K562 (cell line): ENCODE results near the gene LIPT2. TPM values are rescaled to one million over a fixed set of nuclear protein-coding genes. Genes with fewer than 3 reads are reported as not detected.

Source experiments
- AFF1 ChIP-seq, 2 experiments: fragments of 450-650 bp; IDR thresholded peaks; 2 replicates each; pipeline ENCODE4 v1.6.1; 2018; ENCODE audit warnings: mild to moderate bottlenecking in 2 of 2, low read depth in 1 of 2; ENCODE audit not compliant: partially characterized antibody in 2 of 2
- ASH1L ChIP-seq: fragments of 450-650 bp; IDR thresholded peaks from 2 replicates; pipeline ENCODE4 v1.6.1; 2018; ENCODE audit warnings: borderline replicate concordance, mild to moderate bottlenecking, low read depth; ENCODE audit not compliant: partially characterized antibody
- ATF1 ChIP-seq, 2 experiments: fragments of 450-650 bp in 1 of 2; IDR thresholded peaks; 2 replicates each; pipeline ENCODE4 v1.6.1; 2016; ENCODE audit warnings: missing compliant biosample characterization in 1 of 2, missing genetic modification characterization in 1 of 2
- ETV5 ChIP-seq: sonication (generic); formaldehyde crosslinking; IDR thresholded peaks from 2 replicates; pipeline ENCODE4 v1.4.0; 2020; ENCODE audit warnings: low read depth, mild to moderate bottlenecking, missing genetic modification reagents
- FOXA3 ChIP-seq, 2 experiments: fragments of 450-650 bp in 1 of 2; sonication (generic) in 1 of 2; formaldehyde crosslinking; IDR thresholded peaks in 1 of 2; conservative IDR thresholded peaks in 1 of 2; 2 replicates each; pipeline versions ENCODE4 v1.4.0 to v1.8.0; 2020 to 2022; ENCODE audit warnings: mild to moderate bottlenecking in 2 of 2, missing genetic modification reagents in 1 of 2
- GABPA ChIP-seq: fragments of 200-800 bp; sonication (Bioruptor generic); conservative IDR thresholded peaks from 2 replicates; pipeline ENCODE4 v1.6.1; 2016; ENCODE audit warnings: low read depth, missing genetic modification characterization, missing compliant biosample characterization
- HDAC6 ChIP-seq: IDR thresholded peaks from 2 replicates; pipeline ENCODE4 v1.6.1; 2012; ENCODE audit warnings: low read depth, mild to moderate bottlenecking, control low read depth, inconsistent platforms, low read length, moderate library complexity
- HOMEZ ChIP-seq: fragments of 250-450 bp; sonication (Bioruptor Pico); IDR thresholded peaks from 2 replicates; pipeline ENCODE4 v1.4.0; 2020; ENCODE audit warnings: mild to moderate bottlenecking, moderate library complexity
- KLF1 ChIP-seq: fragments of 450-650 bp; IDR thresholded peaks from 2 replicates; pipeline ENCODE4 v1.6.1; 2016; ENCODE audit warnings: missing genetic modification characterization, missing compliant biosample characterization
- MCM2 ChIP-seq: fragments of 450-650 bp; IDR thresholded peaks from 2 replicates; pipeline ENCODE4 v1.6.1; 2017; ENCODE audit warnings: low read depth, mild to moderate bottlenecking
- POLR2AphosphoS5 ChIP-seq: IDR thresholded peaks from 2 replicates; pipeline ENCODE4 v1.6.1; 2011; ENCODE audit warnings: mild to moderate bottlenecking, low read depth, low read length, moderate library complexity; ENCODE audit not compliant: control insufficient read depth, insufficient read depth
- RBM15 ChIP-seq: fragments of 200-400 bp; formaldehyde crosslinking; IDR thresholded peaks from 2 replicates; pipeline ENCODE4 v1.6.1; 2018; ENCODE audit warnings: mild to moderate bottlenecking, low read length, moderate library complexity; ENCODE audit not compliant: insufficient read depth
- RUNX1 ChIP-seq: sonication (generic); IDR thresholded peaks from 2 replicates; pipeline ENCODE4 v1.6.1; 2016; ENCODE audit warnings: antibody characterized with exemption, low read depth
- SMAD1 ChIP-seq: fragments of 150-350 bp; IDR thresholded peaks from 2 replicates; pipeline ENCODE4 v1.6.1; 2014; ENCODE audit warnings: low read length, low read depth; ENCODE audit not compliant: partially characterized antibody
- SMC3 ChIP-seq: conservative IDR thresholded peaks from 2 replicates; pipeline ENCODE4 v1.6.1; 2011; ENCODE audit warnings: low read depth, low read length, improper control_type of control experiment; ENCODE audit not compliant: insufficient read depth
- TBP ChIP-seq: optimal IDR thresholded peaks from 2 replicates; pipeline ENCODE3; 2011; ENCODE audit warnings: low read depth, low read length, improper control_type of control experiment
- THRAP3 ChIP-seq: fragments of 450-650 bp; IDR thresholded peaks from 2 replicates; pipeline ENCODE4 v1.6.1; 2016; ENCODE audit warnings: mild to moderate bottlenecking, inconsistent platforms, borderline replicate concordance
- TRIM28 ChIP-seq: fragments of 450-650 bp; IDR thresholded peaks from 2 replicates; pipeline ENCODE4 v1.6.1; 2017
- ZBTB5 ChIP-seq: fragments of 450-650 bp; IDR thresholded peaks from 2 replicates; pipeline ENCODE4 v1.6.1; 2017; ENCODE audit warnings: antibody characterized with exemption
- ZNF143 ChIP-seq: sonication (generic); formaldehyde crosslinking; IDR thresholded peaks from 2 replicates; pipeline ENCODE4 v1.9.0; 2022; ENCODE audit warnings: mild to moderate bottlenecking, missing genetic modification reagents
- ZNF507 ChIP-seq: conservative IDR thresholded peaks from 2 replicates; pipeline ENCODE4 v1.6.1; 2017; ENCODE audit warnings: missing genetic modification characterization, missing compliant biosample characterization
- ZNF707 ChIP-seq: fragments of 250-450 bp; sonication (Bioruptor Pico); conservative IDR thresholded peaks from 2 replicates; pipeline ENCODE4 v1.8.0; 2022; ENCODE audit warnings: inconsistent platforms, mild to moderate bottlenecking, moderate library complexity
- ZZZ3 ChIP-seq: fragments of 450-650 bp; IDR thresholded peaks from 2 replicates; pipeline ENCODE4 v1.6.1; 2016; ENCODE audit warnings: antibody characterized with exemption, mild to moderate bottlenecking, moderate library complexity
- polyA plus RNA-seq, 8 experiments: library from polyadenylated mRNA; depleted of rRNA in 4 of 8; stranded (reverse) in 5 of 8; unstranded in 3 of 8; fragments of >200 nt; fragmentation: Nextera tagmentation in 2 of 8; fragmentation: Illumina TruSeq in 1 of 8; extraction: Ambion mirVana in 2 of 8; extraction: Trizol in 1 of 8; gene quantifications; 2 replicates each; pipeline versions ENCODE4 v1.2.1 to v1.2.3, GENCODE V29; 2011 to 2014; ENCODE audit warnings: inconsistent platforms in 1 of 8, missing spikeins in 1 of 8
- total RNA-seq, 7 experiments: library from RNA; depleted of rRNA in 6 of 7; stranded (reverse); fragments of >200 nt in 6 of 7; fragmentation: Illumina TruSeq in 2 of 7; extraction: Trizol in 2 of 7; gene quantifications; 2 replicates each; pipeline versions ENCODE4 v1.2.1 to v1.2.3, GENCODE V29; 2011 to 2021; ENCODE audit warnings: low replicate concordance in 1 of 7

Gene LIPT2
- total and polyA plus RNA-seq, 9 of the 15 experiments (the other 6 are each of a cell fraction or from before 2014, with no cell fraction given), result 1.00 to 5.2 (median 3.5) TPM

- TF ChIP-seq GABPA (tag) (no peak), AFF1 (IDR thresholded peaks at IDR 0.05; ENCODE audit: low read depth in 1 of 2, partially characterized antibody in 2 of 2) (no peak), POLR2AphosphoS5 (peak; percentile 64), FOXA3 (CRISPR knock-in tag; conservative IDR thresholded peaks at IDR 0.05 in 1 of 2, IDR thresholded peaks at IDR 0.05 in 1 of 2) (no peak), ZBTB5 (no peak), HOMEZ (CRISPR knock-in tag) (no peak), HDAC6 (no peak), RUNX1 (no peak), ATF1 (CRISPR knock-in tag; IDR thresholded peaks at IDR 0.05) (no peak), ATF1 (tag; IDR thresholded peaks at IDR 0.05) (peak; percentile 50), ASH1L (no peak), ZNF143 (no peak), THRAP3 (no peak), SMAD1 (no peak), ETV5 (CRISPR knock-in tag) (no peak), TBP (peak; percentile 40), MCM2 (no peak), SMC3 (no peak), ZZZ3 (no peak), KLF1 (tag) (no peak), TRIM28 (no peak), ZNF707 (no peak), RBM15 (no peak), ZNF507 (tag) (no peak)
Measured at GRCh38 chr11:74459584-74459983, 33.9 kb downstream of the LIPT2 start (continued).
